SK-N-SH treated with all-trans-retinoic acid at 6 μM for 48 hours (cell line): ENCODE results near the gene RAP2B.
A peak's percentile ranks its signal among the peaks of the same experiment; 100 is the strongest.
"Not testable (repeated sequence)": the region's sequence is repeated elsewhere in the genome, so short reads cannot be mapped to it uniquely, and the experiment has no call there.

ENCODE experiments used
- ATAC-seq: fragments of 200-7000 bp; cut with Tn5 transposase; 3 replicates; pipeline ENCODE4 v1.9.1; 2020; ENCODE audit warnings: mild to moderate bottlenecking, moderate library complexity
- ARNTL ChIP-seq: fragments of 450-650 bp; formaldehyde crosslinking; IDR thresholded peaks from 2 replicates; pipeline ENCODE4 v1.5.0; 2020; ENCODE audit warnings: low read depth, mild to moderate bottlenecking, moderate library complexity, borderline replicate concordance
- BACH2 ChIP-seq: fragments of 250-450 bp; sonication (Bioruptor Pico); IDR thresholded peaks from 2 replicates; pipeline ENCODE4 v1.9.0; 2021; ENCODE audit warnings: mild to moderate bottlenecking, borderline replicate concordance
- CSDC2 ChIP-seq: fragments of 250-450 bp; sonication (Bioruptor Pico); IDR thresholded peaks from 2 replicates; pipeline ENCODE4 v1.5.0; 2020; ENCODE audit warnings: mild to moderate bottlenecking, moderate library complexity
- CSRNP3 ChIP-seq: fragments of 250-450 bp; sonication (Bioruptor Pico); IDR thresholded peaks from 2 replicates; pipeline ENCODE4 v1.5.1; 2021; ENCODE audit warnings: mild to moderate bottlenecking, moderate library complexity
- ESRRG ChIP-seq: fragments of 250-450 bp; sonication (Bioruptor Pico); IDR thresholded peaks from 2 replicates; pipeline ENCODE4 v1.6.1; 2021; ENCODE audit warnings: mild to moderate bottlenecking
- GLIS3 ChIP-seq: fragments of 250-450 bp; sonication (Bioruptor Pico); IDR thresholded peaks from 2 replicates; pipeline ENCODE4 v1.5.0; 2020; ENCODE audit warnings: mild to moderate bottlenecking, moderate library complexity
- ISL1 ChIP-seq: fragments of 250-450 bp; sonication (Bioruptor Pico); IDR thresholded peaks from 2 replicates; pipeline ENCODE4 v2.1.2; 2022; ENCODE audit warnings: mild to moderate bottlenecking, moderate library complexity
- OSR1 ChIP-seq: fragments of 250-450 bp; sonication (Bioruptor Pico); IDR thresholded peaks from 2 replicates; pipeline ENCODE4 v1.8.0; 2022; ENCODE audit warnings: moderate library complexity, mild to moderate bottlenecking, inconsistent platforms
- RARB ChIP-seq: fragments of 250-450 bp; sonication (Bioruptor Pico); IDR thresholded peaks from 2 replicates; pipeline ENCODE4 v1.8.0; 2021; ENCODE audit warnings: mild to moderate bottlenecking, moderate library complexity
- SNAI2 ChIP-seq: fragments of 250-450 bp; sonication (Bioruptor Pico); IDR thresholded peaks from 2 replicates; pipeline ENCODE4 v1.5.0; 2020; ENCODE audit warnings: mild to moderate bottlenecking, moderate library complexity
- TCF4 ChIP-seq: fragments of 250-450 bp; sonication (Bioruptor Pico); IDR thresholded peaks from 2 replicates; pipeline ENCODE4 v1.8.0; 2021; ENCODE audit warnings: mild to moderate bottlenecking, moderate library complexity, borderline replicate concordance
- TOX ChIP-seq: fragments of 250-450 bp; sonication (Bioruptor Pico); IDR thresholded peaks from 2 replicates; pipeline ENCODE4 v1.8.0; 2021; ENCODE audit warnings: mild to moderate bottlenecking, moderate library complexity, borderline replicate concordance
- ZC3H10 ChIP-seq: fragments of 250-450 bp; sonication (Bioruptor Pico); IDR thresholded peaks from 2 replicates; pipeline ENCODE4 v1.5.1; 2021; ENCODE audit warnings: mild to moderate bottlenecking, moderate library complexity
- ZFP3 ChIP-seq: fragments of 250-450 bp; sonication (Bioruptor Pico); IDR thresholded peaks from 2 replicates; pipeline ENCODE4 v1.5.0; 2020; ENCODE audit warnings: mild to moderate bottlenecking, moderate library complexity
- ZFP30 ChIP-seq: fragments of 450-650 bp; formaldehyde crosslinking; IDR thresholded peaks from 2 replicates; pipeline ENCODE4 v1.5.0; 2022; ENCODE audit warnings: mild to moderate bottlenecking, moderate library complexity
- ZNF565 ChIP-seq: fragments of 450-650 bp; formaldehyde crosslinking; conservative IDR thresholded peaks from 2 replicates; pipeline ENCODE4 v1.5.0; 2020; ENCODE audit warnings: low read depth, mild to moderate bottlenecking, moderate library complexity
- ZNF70 ChIP-seq: fragments of 450-650 bp; formaldehyde crosslinking; IDR thresholded peaks from 2 replicates; pipeline ENCODE4 v1.5.0; 2020; ENCODE audit warnings: mild to moderate bottlenecking, moderate library complexity
- ZNF8 ChIP-seq: fragments of 450-650 bp; formaldehyde crosslinking; IDR thresholded peaks from 2 replicates; pipeline ENCODE4 v1.5.0; 2020; ENCODE audit warnings: mild to moderate bottlenecking, moderate library complexity
- TF ChIP-seq, protein P1 (sequence below): fragments of 250-450 bp; sonication (Bioruptor Pico); IDR thresholded peaks from 2 replicates; pipeline ENCODE4 v1.5.0; 2020; ENCODE audit warnings: mild to moderate bottlenecking, moderate library complexity
- TF ChIP-seq, protein P2 (sequence below): fragments of 250-450 bp; sonication (Bioruptor Pico); IDR thresholded peaks from 2 replicates; pipeline ENCODE4 v1.8.0; 2020; ENCODE audit warnings: mild to moderate bottlenecking, moderate library complexity, borderline replicate concordance
- TF ChIP-seq, protein P3 (sequence below): fragments of 250-450 bp; sonication (Bioruptor Pico); IDR thresholded peaks from 2 replicates; pipeline ENCODE4 v1.5.1; 2020; ENCODE audit warnings: low read depth, mild to moderate bottlenecking, moderate library complexity

RAP2B gene

DNA sequence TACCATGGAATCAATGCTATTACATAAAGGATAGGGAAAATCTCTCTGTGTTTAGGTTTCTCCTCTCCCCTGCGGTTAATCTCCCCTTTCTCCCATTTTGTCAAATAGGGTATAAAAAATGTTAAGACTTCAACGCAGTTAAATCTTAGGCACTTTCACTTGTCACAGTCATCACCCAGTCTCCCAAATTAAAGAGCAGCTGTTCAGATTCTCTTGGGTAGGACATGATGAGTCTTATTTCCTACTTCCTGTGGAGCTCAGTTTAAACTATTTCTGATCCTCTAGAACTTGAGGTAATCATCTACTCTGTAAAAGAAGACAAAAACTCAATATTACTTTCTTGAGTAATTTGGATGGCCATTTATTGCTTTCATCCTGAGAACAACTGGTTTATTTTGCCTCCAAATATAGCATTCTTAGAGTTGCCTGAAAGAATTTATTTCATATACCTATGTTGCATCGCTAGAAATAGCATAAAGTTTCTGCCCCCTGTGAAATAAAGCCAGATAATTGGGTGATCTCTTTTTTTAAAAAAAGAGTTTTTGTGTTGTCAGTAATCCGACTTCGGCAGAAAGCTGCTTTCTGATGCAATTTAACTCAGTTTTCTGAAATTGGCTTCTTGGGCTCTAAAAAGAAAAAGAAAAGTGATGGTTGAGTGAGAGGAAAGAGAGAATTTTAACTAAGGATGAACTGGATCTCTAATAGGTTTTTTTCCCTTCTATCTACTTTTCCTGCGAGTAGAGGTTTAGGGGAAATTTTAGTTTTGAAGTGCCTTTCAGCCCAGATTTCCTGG lies 20.7 kb downstream of the RAP2B start:
- no peak for TF ChIP-seq TCF4 (CRISPR knock-in tag)
- no peak for TF ChIP-seq ZNF70 (CRISPR knock-in tag)
- TF ChIP-seq ZFP30 (CRISPR knock-in tag), result no peak
- no peak for TF ChIP-seq CSDC2 (CRISPR knock-in tag)
- no peak for TF ChIP-seq ZFP3 (CRISPR knock-in tag)
- no peak for TF ChIP-seq TOX (CRISPR knock-in tag)
- no peak for TF ChIP-seq ARNTL (CRISPR knock-in tag)
- no peak for TF ChIP-seq ZNF8
- no peak for TF ChIP-seq OSR1 (CRISPR knock-in tag)
- TF ChIP-seq ZNF565, result no peak
- no peak for TF ChIP-seq CSRNP3 (CRISPR knock-in tag)
- TF ChIP-seq, protein P1, sequence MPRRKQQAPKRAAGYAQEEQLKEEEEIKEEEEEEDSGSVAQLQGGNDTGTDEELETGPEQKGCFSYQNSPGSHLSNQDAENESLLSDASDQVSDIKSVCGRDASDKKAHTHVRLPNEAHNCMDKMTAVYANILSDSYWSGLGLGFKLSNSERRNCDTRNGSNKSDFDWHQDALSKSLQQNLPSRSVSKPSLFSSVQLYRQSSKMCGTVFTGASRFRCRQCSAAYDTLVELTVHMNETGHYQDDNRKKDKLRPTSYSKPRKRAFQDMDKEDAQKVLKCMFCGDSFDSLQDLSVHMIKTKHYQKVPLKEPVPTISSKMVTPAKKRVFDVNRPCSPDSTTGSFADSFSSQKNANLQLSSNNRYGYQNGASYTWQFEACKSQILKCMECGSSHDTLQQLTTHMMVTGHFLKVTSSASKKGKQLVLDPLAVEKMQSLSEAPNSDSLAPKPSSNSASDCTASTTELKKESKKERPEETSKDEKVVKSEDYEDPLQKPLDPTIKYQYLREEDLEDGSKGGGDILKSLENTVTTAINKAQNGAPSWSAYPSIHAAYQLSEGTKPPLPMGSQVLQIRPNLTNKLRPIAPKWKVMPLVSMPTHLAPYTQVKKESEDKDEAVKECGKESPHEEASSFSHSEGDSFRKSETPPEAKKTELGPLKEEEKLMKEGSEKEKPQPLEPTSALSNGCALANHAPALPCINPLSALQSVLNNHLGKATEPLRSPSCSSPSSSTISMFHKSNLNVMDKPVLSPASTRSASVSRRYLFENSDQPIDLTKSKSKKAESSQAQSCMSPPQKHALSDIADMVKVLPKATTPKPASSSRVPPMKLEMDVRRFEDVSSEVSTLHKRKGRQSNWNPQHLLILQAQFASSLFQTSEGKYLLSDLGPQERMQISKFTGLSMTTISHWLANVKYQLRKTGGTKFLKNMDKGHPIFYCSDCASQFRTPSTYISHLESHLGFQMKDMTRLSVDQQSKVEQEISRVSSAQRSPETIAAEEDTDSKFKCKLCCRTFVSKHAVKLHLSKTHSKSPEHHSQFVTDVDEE (CRISPR knock-in tag), result no peak
- no peak for TF ChIP-seq RARB (CRISPR knock-in tag)
- TF ChIP-seq SNAI2, result no peak
- TF ChIP-seq, protein P2, sequence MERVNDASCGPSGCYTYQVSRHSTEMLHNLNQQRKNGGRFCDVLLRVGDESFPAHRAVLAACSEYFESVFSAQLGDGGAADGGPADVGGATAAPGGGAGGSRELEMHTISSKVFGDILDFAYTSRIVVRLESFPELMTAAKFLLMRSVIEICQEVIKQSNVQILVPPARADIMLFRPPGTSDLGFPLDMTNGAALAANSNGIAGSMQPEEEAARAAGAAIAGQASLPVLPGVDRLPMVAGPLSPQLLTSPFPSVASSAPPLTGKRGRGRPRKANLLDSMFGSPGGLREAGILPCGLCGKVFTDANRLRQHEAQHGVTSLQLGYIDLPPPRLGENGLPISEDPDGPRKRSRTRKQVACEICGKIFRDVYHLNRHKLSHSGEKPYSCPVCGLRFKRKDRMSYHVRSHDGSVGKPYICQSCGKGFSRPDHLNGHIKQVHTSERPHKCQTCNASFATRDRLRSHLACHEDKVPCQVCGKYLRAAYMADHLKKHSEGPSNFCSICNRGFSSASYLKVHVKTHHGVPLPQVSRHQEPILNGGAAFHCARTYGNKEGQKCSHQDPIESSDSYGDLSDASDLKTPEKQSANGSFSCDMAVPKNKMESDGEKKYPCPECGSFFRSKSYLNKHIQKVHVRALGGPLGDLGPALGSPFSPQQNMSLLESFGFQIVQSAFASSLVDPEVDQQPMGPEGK (CRISPR knock-in tag), result no peak
- ATAC-seq, result no peak

- TF ChIP-seq ESRRG (CRISPR knock-in tag) (no peak), TCF4 (CRISPR knock-in tag) (peak; percentile 43; the same call in 1 of the 2 replicates), ARNTL (CRISPR knock-in tag) (no peak), ISL1 (CRISPR knock-in tag) (peak; percentile 93)
- peak; percentile 65 for ATAC-seq
Measured at GRCh38 chr3:153190923-153191322, 28.9 kb downstream of the RAP2B start.

DNA sequence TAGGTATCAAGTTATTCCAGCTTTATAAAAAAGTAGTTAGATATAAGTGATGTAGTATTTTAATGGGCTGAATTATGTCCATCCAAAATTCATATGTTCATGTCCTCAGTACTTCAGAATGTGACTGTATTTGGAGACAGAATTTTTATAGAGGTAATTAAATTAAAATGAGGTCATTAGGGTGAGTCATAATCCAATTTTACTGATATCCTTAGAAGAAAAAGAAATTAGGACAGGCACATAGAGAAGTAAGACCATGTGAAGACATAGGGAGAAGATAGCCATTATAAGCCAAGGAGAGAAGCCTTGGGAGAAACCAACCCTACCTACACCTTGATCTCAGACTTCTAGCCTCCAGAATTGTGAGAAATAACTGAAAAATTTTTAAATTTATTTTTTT lies 30.3 kb downstream of the RAP2B start:
- TF ChIP-seq ISL1 (CRISPR knock-in tag), result peak; percentile 92
- TF ChIP-seq ZNF70 (CRISPR knock-in tag), result no peak
- TF ChIP-seq, protein P2 (CRISPR knock-in tag), result peak; percentile 62; the same call in 1 of the 2 replicates
- TF ChIP-seq CSDC2 (CRISPR knock-in tag), result 0 out of 2 replicates have a peak, but pooled peaks have one; percentile 47
- TF ChIP-seq ZC3H10, result peak; percentile 73; the same call in 1 of the 2 replicates
- TF ChIP-seq, protein P3, sequence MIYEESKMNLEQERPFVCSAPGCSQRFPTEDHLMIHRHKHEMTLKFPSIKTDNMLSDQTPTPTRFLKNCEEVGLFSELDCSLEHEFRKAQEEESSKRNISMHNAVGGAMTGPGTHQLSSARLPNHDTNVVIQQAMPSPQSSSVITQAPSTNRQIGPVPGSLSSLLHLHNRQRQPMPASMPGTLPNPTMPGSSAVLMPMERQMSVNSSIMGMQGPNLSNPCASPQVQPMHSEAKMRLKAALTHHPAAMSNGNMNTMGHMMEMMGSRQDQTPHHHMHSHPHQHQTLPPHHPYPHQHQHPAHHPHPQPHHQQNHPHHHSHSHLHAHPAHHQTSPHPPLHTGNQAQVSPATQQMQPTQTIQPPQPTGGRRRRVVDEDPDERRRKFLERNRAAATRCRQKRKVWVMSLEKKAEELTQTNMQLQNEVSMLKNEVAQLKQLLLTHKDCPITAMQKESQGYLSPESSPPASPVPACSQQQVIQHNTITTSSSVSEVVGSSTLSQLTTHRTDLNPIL, result peak; percentile 99
- TF ChIP-seq SNAI2, result peak; percentile 85
- peak; percentile 77; the same call in 1 of the 2 replicates for TF ChIP-seq ZFP3 (CRISPR knock-in tag)
- TF ChIP-seq ESRRG (CRISPR knock-in tag), result no peak
- no peak for TF ChIP-seq GLIS3 (CRISPR knock-in tag)
- peak; percentile 27; the same call in 1 of the 2 replicates for TF ChIP-seq ZNF8
- no peak for TF ChIP-seq TOX (CRISPR knock-in tag)
- TF ChIP-seq BACH2 (CRISPR knock-in tag), result no peak
- peak; percentile 58; the same call in 1 of the 2 replicates for TF ChIP-seq ZFP30 (CRISPR knock-in tag)
- peak; percentile 58 for ATAC-seq

- not testable (repeated sequence) for ATAC-seq
Measured at GRCh38 chr3:153193786-153194476, 31.9 kb downstream of the RAP2B start.
